Measurements from ENCODE around the gene PRKACG.

GRCh38 chr9:69016191-69017096, 2.5 kb upstream of the PRKACG start:
- TF ChIP-seq POLR2A (IDR thresholded peaks at IDR 0.05) (no peak), CTCF (IDR thresholded peaks at IDR 0.05) (no peak)
